Heart left ventricle (tissue), 16 donors: ENCODE measurements around the gene THBS1. TPM values are rescaled to one million over a fixed set of nuclear protein-coding genes. Genes with fewer than 3 reads are reported as not detected.

Source experiments
- ATAC-seq, 4 donors: fragments of 200-7000 bp; cut with Tn5 transposase; one replicate each; pipeline ENCODE4 v1.9.1; 2020 to 2022; ENCODE audit warnings: moderate library complexity in 4 of 4, mild to moderate bottlenecking in 3 of 4, moderate number of reproducible peaks in 1 of 4
- DNase-seq, 5 donors: peaks; one replicate each; pipeline ENCODE4 v3.0.0-alpha.2; 2020
- H3K27ac ChIP-seq, 12 donors: fragments of 200-600 bp; sonication (generic) in 4 of 12; one replicate each; pipeline versions ENCODE4 v1.5.0 to v1.8.0; 2016 to 2022; ENCODE audit warnings: mild to moderate bottlenecking in 2 of 12
- H3K27me3 ChIP-seq, 9 donors: fragments of 200-600 bp; sonication (generic) in 2 of 9; one replicate each; pipeline versions ENCODE4 v1.5.1 to v1.8.0; 2016 to 2022; ENCODE audit warnings: mild to moderate bottlenecking in 3 of 9
- H3K36me3 ChIP-seq, 9 donors: fragments of 200-600 bp; sonication (generic) in 2 of 9; one replicate each; pipeline versions ENCODE4 v1.5.0 to v1.8.0; 2018 to 2022; ENCODE audit warnings: mild to moderate bottlenecking in 2 of 9
- H3K4me1 ChIP-seq, 12 donors: fragments of 200-600 bp; sonication (generic) in 4 of 12; one replicate each; pipeline versions ENCODE4 v1.5.0 to v1.8.0; 2016 to 2022; ENCODE audit warnings: mild to moderate bottlenecking in 3 of 12
- H3K4me3 ChIP-seq, 12 donors: fragments of 200-600 bp; sonication (generic) in 4 of 12; one replicate each; pipeline versions ENCODE4 v1.5.0 to v1.8.0; 2017 to 2022; ENCODE audit warnings: mild to moderate bottlenecking in 9 of 12, moderate library complexity in 4 of 12
- H3K9me3 ChIP-seq, 12 donors: fragments of 200-600 bp; sonication (generic) in 4 of 12; one replicate each; pipeline versions ENCODE4 v1.5.0 to v1.8.0; 2016 to 2022; ENCODE audit warnings: mild to moderate bottlenecking in 1 of 12
- CTCF ChIP-seq, 12 donors: fragments of 200-600 bp; sonication (generic) in 4 of 12; IDR thresholded peaks; one replicate each; pipeline versions ENCODE4 v1.5.0 to v1.8.0; 2018 to 2022; ENCODE audit warnings: antibody characterized with exemption in 12 of 12, mild to moderate bottlenecking in 5 of 12
- POLR2A ChIP-seq, 2 donors: fragments of 450-650 bp; IDR thresholded peaks; one replicate each; pipeline ENCODE4 v1.6.1; 2017; ENCODE audit warnings: antibody characterized with exemption in 2 of 2, mild to moderate bottlenecking in 2 of 2, moderate library complexity in 2 of 2
- WGBS, 4 donors: extraction: QIAGEN DNeasy Blood & Tissue Kit in 2 of 4; methylation state at CpG; one replicate each; pipeline versions ENCODE4 v1.1.5 to v1.1.7; 2013 to 2018; 5-methylcytosine and 5-hydroxymethylcytosine counted together
- intact Hi-C, 10 donors: fragments of 100-400 bp; cut with DNase I; formaldehyde crosslinking; loops; one replicate each; pipeline versions ENCODE4 v1.11.1 to v1.14.2; 2022
- polyA plus RNA-seq, 2 donors: library from polyadenylated mRNA; stranded (reverse); fragments of 200-250 nt; gene quantifications; one replicate each; pipeline ENCODE4 v1.2.3, GENCODE V29; 2013
- total RNA-seq, 9 donors: library from RNA; depleted of rRNA in 2 of 9; stranded (reverse); fragments of >200 nt in 2 of 9; fragmentation: NEBNext Ultra II Directional in 3 of 9; extraction: Animal tissue kit (Norgen Biotek cat#: 25700) in 3 of 9; gene quantifications; one replicate each; pipeline versions ENCODE4 v1.1.0 to v1.2.4, GENCODE V29; 2016 to 2023
- donor health status: ischemic (EF 13 %, LVEDD 7.1; RV severe dilation, severe dysfunction).
- donor health status: healthy with polysubstance abuse.
- donor health status: DM: no; HTN: yes; CAD: no.
- donor health status: DM: no; HTN: no; CAD: no.
- donor health status: ischemic (EF 25% LVEDD 6.9; RV normal size, moderate dysfunction).
- donor health status: ischemic (EF 25% LVEDD 5.7; RV mildly dilated, moderate dysfunction).
- donor health status: healthy.
- donor health status: DM: yes; HTN: yes; CAD: no.
- donor health status: ischemic (EF 35%, LVEDD 5.7; RV mildly dilated, moderate dysfunction).
- donor health status: nonischemic (EF 11% LVEDD 7.7; RV severe dilation, severe dysfunction).
- donor health status: DM: yes; HTN: yes; CAD: no.
- donor health status: PGD.
- donor health status: ischemic (EF 29% LVEDD 5.4; RV normal size, mild dysfunction).
- donor health status: nonischemic (EF 23%, LVEDD 6.1; RV moderate dilation, normal function).

THBS1 gene
- total and polyA plus RNA-seq, 11 donors, result 8.5 to 573 (median 160) TPM

GRCh38 chr15:39608185-39609139 lies 27.6 kb downstream of the THBS1 start:
- Histone ChIP-seq H3K4me1 (peaks cover 0 to 6% (median 0%) of the 10 kb centered on the region in 12 donors), H3K4me3 (no peak overlapping the region), H3K27me3 (no peaks in the 10 kb centered on the region), H3K36me3 (no peaks in the 10 kb centered on the region), H3K27ac (no peak overlapping the region), H3K9me3 (peaks cover 0 to 41% (median 22%) of the 10 kb centered on the region in 12 donors)
- 87 to 92% (median 91%) methylated on average over 2 of the region's 2 CpGs for WGBS, 4 donors
- ATAC-seq (no peak), DNase-seq (no peak)
- intact Hi-C loops, result loop anchor here in 1 of 10 donors (10.0 kb wide), 1 partner anchor 56 kb away; no protein-coding TSS in a partner anchor
- TF ChIP-seq POLR2A (IDR thresholded peaks at IDR 0.05), result no peak
- no peak for TF ChIP-seq CTCF (IDR thresholded peaks at IDR 0.05)

- 65 to 87% (median 83%) methylated on average over 2 to 4 of the region's 4 CpGs for WGBS, 4 donors
- intact Hi-C loops, result loop anchor here in 1 of 10 donors (10.0 kb wide), 1 partner anchor 55 kb away; no protein-coding TSS in a partner anchor
- H3K27ac ChIP-seq, result no peak overlapping the region
- H3K27me3 ChIP-seq, result no peaks in the 10 kb centered on the region
- H3K9me3 ChIP-seq, result peaks cover 0 to 50% (median 26%) of the 10 kb centered on the region in 12 donors
- H3K4me1 ChIP-seq, result peaks cover 0 to 6% (median 0%) of the 10 kb centered on the region in 12 donors
- H3K36me3 ChIP-seq, result no peaks in the 10 kb centered on the region
- TF ChIP-seq CTCF (IDR thresholded peaks at IDR 0.05) (no peak), POLR2A (IDR thresholded peaks at IDR 0.05) (no peak)
- no peak for DNase-seq
- ATAC-seq, result no peak
- H3K4me3 ChIP-seq, result no peak overlapping the region
These were observed 28.5 kb downstream of the THBS1 start for GRCh38 chr15:39609166-39609916.

GRCh38 chr15:39610665-39611064 lies 29.8 kb downstream of the THBS1 start:
- no peak for ATAC-seq
- intact Hi-C loops, result no loop called here
- H3K4me3 ChIP-seq, result no peak overlapping the region
- peaks cover 0 to 6% (median 0%) of the 10 kb centered on the region in 12 donors for H3K4me1 ChIP-seq
- TF ChIP-seq CTCF (IDR thresholded peaks at IDR 0.05), result no peak
- no peak for TF ChIP-seq POLR2A (IDR thresholded peaks at IDR 0.05)
- peaks cover 0 to 61% (median 29%) of the 10 kb centered on the region in 12 donors for H3K9me3 ChIP-seq
- DNase-seq, result no peak
- no peaks in the 10 kb centered on the region for H3K27me3 ChIP-seq
- no peak overlapping the region for H3K27ac ChIP-seq
- H3K36me3 ChIP-seq, result no peaks in the 10 kb centered on the region

GRCh38 chr15:39613271-39613670 lies 32.4 kb downstream of the THBS1 start:
- peaks cover 0 to 61% (median 29%) of the 10 kb centered on the region in 12 donors for H3K9me3 ChIP-seq
- no peak overlapping the region for H3K27ac ChIP-seq
- DNase-seq (no peak), ATAC-seq (no peak)
- no peak for TF ChIP-seq CTCF (IDR thresholded peaks at IDR 0.05)
- TF ChIP-seq POLR2A (IDR thresholded peaks at IDR 0.05), result no peak
- H3K4me3 ChIP-seq, result no peak overlapping the region
- peaks cover 0 to 3% (median 0%) of the 10 kb centered on the region in 12 donors for H3K4me1 ChIP-seq
- H3K27me3 ChIP-seq, result no peaks in the 10 kb centered on the region
- H3K36me3 ChIP-seq, result no peaks in the 10 kb centered on the region
- intact Hi-C loops, result no loop called here
